WERI-Rb-1 (cell line): ENCODE measurements around the gene COBL.
"Not testable (repeated sequence)": the region's sequence is repeated elsewhere in the genome, so short reads cannot be mapped to it uniquely, and the experiment has no call there.

Experiments used
- DNase-seq: peaks from one replicate; pipeline ENCODE4 v3.0.0-alpha.2; 2020
- H3K27ac ChIP-seq: fragments of 250-450 bp; sonication (Bioruptor Pico); 2 replicates; pipeline ENCODE4 v1.5.1; 2020; ENCODE audit warnings: mild to moderate bottlenecking, moderate library complexity
- H3K27me3 ChIP-seq: fragments of 250-450 bp; sonication (Bioruptor Pico); 2 replicates; pipeline ENCODE4 v1.5.1; 2021; ENCODE audit warnings: mild to moderate bottlenecking, low read depth, moderate library complexity; ENCODE audit not compliant: insufficient read depth, severe bottlenecking
- H3K36me3 ChIP-seq: fragments of 250-450 bp; sonication (Bioruptor Pico); 2 replicates; pipeline ENCODE4 v1.5.1; 2020; ENCODE audit warnings: mild to moderate bottlenecking, moderate library complexity
- H3K4me3 ChIP-seq: 2 replicates; pipeline ENCODE4 v1.5.1; 2011; ENCODE audit warnings: low read depth, mild to moderate bottlenecking, control low read depth, low read length
- H3K9me3 ChIP-seq: fragments of 250-450 bp; sonication (Bioruptor Pico); 2 replicates; pipeline ENCODE4 v1.5.1; 2021; ENCODE audit warnings: mild to moderate bottlenecking, moderate library complexity; ENCODE audit not compliant: severe bottlenecking
- CTCF ChIP-seq: IDR thresholded peaks from 2 replicates; pipeline ENCODE4 v1.5.1; 2011; ENCODE audit warnings: low read depth, mild to moderate bottlenecking, control low read depth, inconsistent platforms, low read length

The COBL gene

GRCh38 chr7:51219261-51219988 is 97.2 kb downstream of the COBL start:
- Histone ChIP-seq H3K27me3 (no peaks in the 10 kb centered on the region), H3K27ac (peak overlapping the region; percentile 80), H3K9me3 (no peaks in the 10 kb centered on the region), H3K4me3 (peak overlapping the region; percentile 13; the same call in 1 of the 2 replicates), H3K36me3 (peaks cover 40% of the 10 kb centered on the region)
- DNase-seq = peak; percentile 86
- peak; percentile 36; the same call in 1 of the 2 replicates for TF ChIP-seq CTCF

- H3K27me3 ChIP-seq = no peaks in the 10 kb centered on the region
- H3K27ac ChIP-seq = no peak overlapping the region
- DNase-seq = no peak
- H3K4me3 ChIP-seq = no peak overlapping the region
- no peak for TF ChIP-seq CTCF
- peaks cover 52% of the 10 kb centered on the region for H3K36me3 ChIP-seq
- H3K9me3 ChIP-seq = no peaks in the 10 kb centered on the region
These were observed 98.8 kb downstream of the COBL start for GRCh38 chr7:51217804-51218203.

- no peak for DNase-seq
These were observed 102.5 kb downstream of the COBL start for GRCh38 chr7:51214098-51214497.

GRCh38 chr7:51213618-51214017 is 103.0 kb downstream of the COBL start:
- no peak overlapping the region for H3K4me3 ChIP-seq
- H3K36me3 ChIP-seq = peaks cover 45% of the 10 kb centered on the region
- H3K27me3 ChIP-seq = no peaks in the 10 kb centered on the region
- DNase-seq = no peak
- H3K9me3 ChIP-seq = no peaks in the 10 kb centered on the region
- TF ChIP-seq CTCF = no peak
- H3K27ac ChIP-seq = no peak overlapping the region

More at GRCh38 chr7:51214098-51214497, 102.5 kb downstream of the COBL start:
- Histone ChIP-seq H3K9me3 (no peaks in the 10 kb centered on the region), H3K4me3 (no peak overlapping the region), H3K36me3 (peaks cover 50% of the 10 kb centered on the region), H3K27me3 (no peaks in the 10 kb centered on the region), H3K27ac (no peak overlapping the region)
- no peak for TF ChIP-seq CTCF

- no peaks in the 10 kb centered on the region for H3K9me3 ChIP-seq
- peaks cover 26% of the 10 kb centered on the region for H3K36me3 ChIP-seq
- H3K27ac ChIP-seq = no peak overlapping the region
- no peaks in the 10 kb centered on the region for H3K27me3 ChIP-seq
- no peak for TF ChIP-seq CTCF
- no peak for DNase-seq
- no peak overlapping the region for H3K4me3 ChIP-seq
These were observed 105.8 kb downstream of the COBL start for GRCh38 chr7:51210766-51211165.

- Histone ChIP-seq H3K4me3 (no peak overlapping the region), H3K27me3 (no peaks in the 10 kb centered on the region), H3K9me3 (peaks cover 2% of the 10 kb centered on the region), H3K27ac (no peak overlapping the region), H3K36me3 (peaks cover 16% of the 10 kb centered on the region)
- TF ChIP-seq CTCF = no peak
- no peak for DNase-seq
These were observed 107.2 kb downstream of the COBL start for GRCh38 chr7:51209426-51209825.

- not testable (repeated sequence) for DNase-seq, H3K27me3 ChIP-seq
These were observed 108.5 kb downstream of the COBL start for GRCh38 chr7:51208125-51208524.

More at GRCh38 chr7:51208125-51208524, 108.5 kb downstream of the COBL start:
- H3K9me3 ChIP-seq, H3K4me3 ChIP-seq, H3K36me3 ChIP-seq, H3K27ac ChIP-seq: not testable (repeated sequence)
